Measurements from ENCODE around the gene ATG9A.

The ATG9A gene

GRCh38 chr2:219230059-219230540, 664 bp upstream of the ATG9A start:
- Histone ChIP-seq H3K4me3 (ENCODE audit: low read length) (peak overlapping the region; percentile 97), H3K9me3 (ENCODE audit: insufficient read depth, low read depth, low read length) (no peaks in the 10 kb centered on the region), H3K27ac (ENCODE audit: low read length) (peak overlapping the region; percentile 74), H3K9ac (ENCODE audit: low read depth, low read length) (peak overlapping the region; percentile 91), H3K4me1 (ENCODE audit: insufficient read depth, low read length) (peaks cover 6% of the 10 kb centered on the region; the same call in 1 of the 2 replicates), H3K36me3 (ENCODE audit: insufficient read depth, low read depth, low read length) (peaks cover 44% of the 10 kb centered on the region), H3K27me3 (ENCODE audit: insufficient read depth, low read length) (no peaks in the 10 kb centered on the region)

DNA sequence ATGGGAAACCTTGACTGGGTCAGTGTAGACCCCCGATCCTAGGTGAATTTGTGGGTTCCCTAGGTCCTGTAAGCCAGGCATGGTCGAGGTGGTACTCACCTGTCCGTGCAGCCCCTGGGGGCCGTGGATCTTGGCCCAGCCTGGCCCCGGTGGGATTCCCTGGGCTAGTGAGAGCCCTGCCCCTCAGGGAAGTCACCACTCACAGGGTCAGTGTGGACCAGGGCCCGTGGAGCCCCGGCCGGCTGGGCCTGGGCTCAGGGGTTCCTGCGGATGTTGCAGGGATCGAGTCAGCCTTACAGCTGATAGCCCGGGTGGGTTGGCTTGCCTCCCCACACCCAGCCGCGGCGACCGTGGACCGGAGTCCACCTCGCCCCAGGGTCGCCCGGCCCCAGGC, 528 bp downstream of the ATG9A start:
- Histone ChIP-seq H3K9me3 (ENCODE audit: insufficient read depth, low read depth, low read length) (no peaks in the 10 kb centered on the region), H3K27me3 (ENCODE audit: insufficient read depth, low read length) (no peaks in the 10 kb centered on the region), H3K9ac (ENCODE audit: low read depth, low read length) (peak overlapping the region; percentile 90), H3K36me3 (ENCODE audit: insufficient read depth, low read depth, low read length) (peaks cover 44% of the 10 kb centered on the region), H3K4me3 (ENCODE audit: low read length) (peak overlapping the region; percentile 97), H3K27ac (ENCODE audit: low read length) (no peak overlapping the region), H3K4me1 (ENCODE audit: insufficient read depth, low read length) (peaks cover 6% of the 10 kb centered on the region; the same call in 1 of the 2 replicates)

DNA sequence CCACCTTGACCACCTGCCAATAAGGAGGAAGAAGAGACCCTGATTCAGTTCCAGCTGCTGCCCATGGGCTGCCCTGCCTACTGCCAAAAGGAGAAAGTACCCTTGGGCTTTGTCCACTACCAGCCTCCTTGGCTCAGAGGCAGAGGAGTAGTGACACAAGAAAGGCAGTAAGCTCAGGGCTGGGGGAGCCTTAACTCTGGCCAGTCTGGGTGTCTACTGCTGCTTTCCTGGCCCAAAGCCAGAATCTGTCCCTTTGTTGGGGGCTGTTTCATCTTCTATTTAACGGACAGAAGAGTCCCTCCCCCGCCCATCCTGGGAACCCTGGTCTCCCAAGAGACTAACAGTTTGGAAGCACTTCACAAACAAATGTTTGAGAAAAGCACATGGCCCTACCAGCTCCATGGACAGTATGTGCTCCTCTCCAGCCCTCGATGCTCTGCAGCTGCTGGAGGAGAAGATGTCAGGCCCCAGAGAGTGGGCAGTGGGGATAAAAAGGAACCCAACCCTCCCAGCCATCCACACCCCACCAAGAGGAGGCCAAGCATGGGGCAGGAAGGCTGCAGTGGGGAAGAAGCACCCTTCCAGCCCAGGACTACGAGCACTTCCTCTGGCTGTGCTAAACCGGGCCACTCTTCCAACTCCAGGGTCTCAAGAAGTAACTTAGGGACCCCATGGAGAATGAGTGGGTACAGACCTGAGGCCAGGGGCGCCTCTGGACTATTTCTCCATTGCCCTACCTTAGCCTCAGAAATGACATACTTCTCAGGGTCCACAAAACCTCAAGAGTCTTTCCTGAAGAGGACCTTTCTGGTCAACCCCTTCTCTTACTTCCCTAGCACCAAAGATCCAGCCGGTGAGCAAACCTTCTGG, 1.2 kb downstream of the ATG9A start:
- Histone ChIP-seq H3K4me1 (ENCODE audit: insufficient read depth, low read length) (peaks cover 6% of the 10 kb centered on the region; the same call in 1 of the 2 replicates), H3K9me3 (ENCODE audit: insufficient read depth, low read depth, low read length) (no peaks in the 10 kb centered on the region), H3K9ac (ENCODE audit: low read depth, low read length) (peak overlapping the region; percentile 90), H3K27ac (ENCODE audit: low read length) (no peak overlapping the region), H3K27me3 (ENCODE audit: insufficient read depth, low read length) (no peaks in the 10 kb centered on the region), H3K4me3 (ENCODE audit: low read length) (peak overlapping the region; percentile 97), H3K36me3 (ENCODE audit: insufficient read depth, low read depth, low read length) (peaks cover 44% of the 10 kb centered on the region)

- Histone ChIP-seq H3K27ac (ENCODE audit: low read length) (no peak overlapping the region), H3K27me3 (ENCODE audit: insufficient read depth, low read length) (no peaks in the 10 kb centered on the region), H3K9me3 (ENCODE audit: insufficient read depth, low read depth, low read length) (no peaks in the 10 kb centered on the region), H3K4me3 (ENCODE audit: low read length) (no peak overlapping the region), H3K9ac (ENCODE audit: low read depth, low read length) (no peak overlapping the region), H3K36me3 (ENCODE audit: insufficient read depth, low read depth, low read length) (peaks cover 46% of the 10 kb centered on the region), H3K4me1 (ENCODE audit: insufficient read depth, low read length) (peaks cover 6% of the 10 kb centered on the region; the same call in 1 of the 2 replicates)
Measured at GRCh38 chr2:219225350-219225749, 4.1 kb downstream of the ATG9A start.

- Histone ChIP-seq H3K36me3 (ENCODE audit: insufficient read depth, low read depth, low read length) (peaks cover 46% of the 10 kb centered on the region), H3K9me3 (ENCODE audit: insufficient read depth, low read depth, low read length) (no peaks in the 10 kb centered on the region), H3K4me3 (ENCODE audit: low read length) (no peak overlapping the region), H3K27me3 (ENCODE audit: insufficient read depth, low read length) (no peaks in the 10 kb centered on the region), H3K27ac (ENCODE audit: low read length) (no peak overlapping the region), H3K9ac (ENCODE audit: low read depth, low read length) (no peak overlapping the region), H3K4me1 (ENCODE audit: insufficient read depth, low read length) (peaks cover 8% of the 10 kb centered on the region; the same call in 1 of the 2 replicates)
Measured at GRCh38 chr2:219223831-219224610, 5.4 kb downstream of the ATG9A start.

DNA sequence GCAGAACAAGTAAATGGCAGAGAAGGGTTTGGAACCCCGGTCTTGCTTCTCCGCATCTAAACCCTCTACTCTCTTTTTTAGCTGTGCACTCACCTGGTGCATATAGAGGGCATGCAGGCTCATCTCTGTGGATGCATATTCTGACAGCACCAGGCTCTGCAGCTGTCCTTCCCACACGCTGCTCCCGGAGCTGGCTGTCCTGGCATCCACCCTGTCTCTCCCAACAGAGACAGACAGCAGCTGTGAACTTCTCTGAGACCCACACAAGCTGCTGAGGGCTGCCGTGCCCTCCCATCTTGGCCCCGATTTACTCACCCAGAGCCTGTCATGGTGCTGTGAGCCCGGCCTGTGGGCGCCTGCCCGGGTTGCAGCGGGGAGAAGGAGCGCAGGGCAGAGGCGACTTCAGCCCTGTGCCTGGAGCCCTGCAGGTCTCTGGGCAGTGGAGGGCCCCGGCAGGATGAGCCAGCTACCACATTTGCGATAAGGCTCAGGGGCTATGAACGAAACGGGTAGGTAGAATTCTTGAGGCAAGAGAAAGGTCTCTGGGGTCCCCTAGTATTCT, 7.4 kb downstream of the ATG9A start:
- Histone ChIP-seq H3K9me3 (ENCODE audit: insufficient read depth, low read depth, low read length) (no peaks in the 10 kb centered on the region), H3K36me3 (ENCODE audit: insufficient read depth, low read depth, low read length) (peaks cover 46% of the 10 kb centered on the region), H3K27ac (ENCODE audit: low read length) (no peak overlapping the region), H3K4me1 (ENCODE audit: insufficient read depth, low read length) (peaks cover 3% of the 10 kb centered on the region; the same call in 1 of the 2 replicates), H3K27me3 (ENCODE audit: insufficient read depth, low read length) (no peaks in the 10 kb centered on the region), H3K4me3 (ENCODE audit: low read length) (no peak overlapping the region), H3K9ac (ENCODE audit: low read depth, low read length) (no peak overlapping the region)

GRCh38 chr2:219220652-219221402, 8.6 kb downstream of the ATG9A start:
- Histone ChIP-seq H3K4me1 (ENCODE audit: insufficient read depth, low read length) (peaks cover 3% of the 10 kb centered on the region; the same call in 1 of the 2 replicates), H3K36me3 (ENCODE audit: insufficient read depth, low read depth, low read length) (peaks cover 46% of the 10 kb centered on the region)

GRCh38 chr2:219219784-219220532, 9.5 kb downstream of the ATG9A start:
- H3K27me3 ChIP-seq (ENCODE audit: insufficient read depth, low read length), result no peaks in the 10 kb centered on the region
- peak overlapping the region; percentile 81; the same call in 1 of the 2 replicates for H3K4me3 ChIP-seq (ENCODE audit: low read length)
- peak overlapping the region; percentile 87; the same call in 1 of the 2 replicates for H3K9ac ChIP-seq (ENCODE audit: low read depth, low read length)
- H3K36me3 ChIP-seq (ENCODE audit: insufficient read depth, low read depth, low read length), result peaks cover 45% of the 10 kb centered on the region
- no peaks in the 10 kb centered on the region for H3K9me3 ChIP-seq (ENCODE audit: insufficient read depth, low read depth, low read length)
- H3K4me1 ChIP-seq (ENCODE audit: insufficient read depth, low read length), result peaks cover 3% of the 10 kb centered on the region; the same call in 1 of the 2 replicates
- H3K27ac ChIP-seq (ENCODE audit: low read length), result no peak overlapping the region

More at GRCh38 chr2:219220652-219221402, 8.6 kb downstream of the ATG9A start:
- H3K27me3 ChIP-seq (ENCODE audit: insufficient read depth, low read length), result no peaks in the 10 kb centered on the region
- H3K27ac ChIP-seq (ENCODE audit: low read length), result no peak overlapping the region
- H3K9me3 ChIP-seq (ENCODE audit: insufficient read depth, low read depth, low read length), result no peaks in the 10 kb centered on the region
- no peak overlapping the region for H3K9ac ChIP-seq (ENCODE audit: low read depth, low read length)
- H3K4me3 ChIP-seq (ENCODE audit: low read length), result no peak overlapping the region

- Histone ChIP-seq H3K36me3 (ENCODE audit: insufficient read depth, low read depth, low read length) (peaks cover 45% of the 10 kb centered on the region), H3K9ac (ENCODE audit: low read depth, low read length) (peak within 1 kb of the TSS; percentile 87; the same call in 1 of the 2 replicates), H3K9me3 (ENCODE audit: insufficient read depth, low read depth, low read length) (no peaks in the 10 kb centered on the region), H3K27me3 (ENCODE audit: insufficient read depth, low read length) (no peaks in the 10 kb centered on the region), H3K4me1 (ENCODE audit: insufficient read depth, low read length) (peaks cover 3% of the 10 kb centered on the region; the same call in 1 of the 2 replicates), H3K27ac (ENCODE audit: low read length) (peak within 1 kb of the TSS; percentile 48), H3K4me3 (ENCODE audit: low read length) (peak within 1 kb of the TSS; percentile 81)
Measured at GRCh38 chr2:219218732-219219701, 10.4 kb downstream of the ATG9A start, which contains the start of gene ABCB6. TSS of gene ABCB6 (minus strand) at chr2:219218958. CDS start at chr2:219218673, 285 bp downstream.
